Activated effector memory CD4-positive, alpha-beta T cell treated with Interleukin-2 at 50 U/mL for 16 hours (primary cell): ENCODE data around the gene GPRIN2.
A peak's percentile ranks its signal among the peaks of the same experiment; 100 is the strongest.
"Not testable (repeated sequence)": the region's sequence is repeated elsewhere in the genome, so short reads cannot be mapped to it uniquely, and the experiment has no call there.

ENCODE experiments used
- DNase-seq: peaks from one replicate; pipeline ENCODE4 v3.0.0-alpha.2; 2020

Gene GPRIN2

DNA sequence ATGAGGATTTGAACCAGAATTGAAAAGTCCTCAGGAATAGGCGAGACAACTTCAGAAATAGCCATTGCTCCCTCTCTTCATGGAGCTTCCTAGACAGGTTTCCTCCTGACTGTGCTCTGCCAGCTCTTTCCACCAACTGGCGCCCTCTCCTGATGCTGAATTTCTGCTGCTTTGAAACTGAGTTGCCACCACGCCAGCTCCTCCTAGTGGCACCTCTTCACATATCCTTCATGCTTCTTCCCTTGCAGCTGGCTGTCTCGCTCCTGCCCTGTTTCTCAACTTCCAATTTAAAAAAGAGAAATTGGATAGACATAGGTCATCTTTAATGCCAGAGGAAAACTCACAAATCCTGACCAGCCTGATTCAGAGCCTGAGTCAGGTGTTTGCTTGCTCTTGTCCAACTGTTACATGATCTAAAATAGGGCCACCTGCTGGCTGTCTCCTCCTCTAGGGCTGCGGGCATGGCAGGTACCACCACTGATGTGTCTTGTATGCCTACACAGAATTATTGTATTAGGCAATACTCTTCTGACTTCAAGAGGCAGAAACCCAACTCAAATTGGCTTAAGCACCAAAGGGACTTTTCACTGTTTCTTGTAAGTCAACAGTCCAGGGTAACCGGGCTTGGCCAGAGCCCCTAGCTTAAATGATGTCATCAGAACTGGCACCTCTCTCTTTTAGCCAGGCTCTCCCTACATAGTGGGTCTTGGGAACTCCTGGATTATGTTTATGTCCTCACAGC is 9.3 kb upstream of the GPRIN2 start:
- not testable (repeated sequence) for DNase-seq

DNA sequence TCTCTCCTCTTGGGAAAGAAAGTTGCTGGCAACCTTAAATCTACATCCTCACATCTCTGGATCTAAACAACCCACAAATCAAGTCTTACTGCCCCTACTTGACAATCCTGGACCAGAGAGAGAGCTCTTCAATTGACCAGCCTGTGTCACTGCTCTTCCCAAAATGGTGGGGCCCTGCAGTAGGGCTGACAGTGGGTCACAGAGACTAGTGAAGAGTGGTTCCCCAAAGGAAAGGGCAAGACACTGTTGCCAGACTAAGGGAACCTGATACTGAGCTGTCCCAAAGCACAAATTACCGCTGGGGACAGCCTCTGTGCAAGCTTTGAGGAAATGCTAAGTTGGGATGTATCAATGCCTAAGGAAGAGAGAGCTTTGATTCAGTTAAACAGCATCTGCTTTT is 4.5 kb upstream of the GPRIN2 start:
- DNase-seq: no peak

DNA sequence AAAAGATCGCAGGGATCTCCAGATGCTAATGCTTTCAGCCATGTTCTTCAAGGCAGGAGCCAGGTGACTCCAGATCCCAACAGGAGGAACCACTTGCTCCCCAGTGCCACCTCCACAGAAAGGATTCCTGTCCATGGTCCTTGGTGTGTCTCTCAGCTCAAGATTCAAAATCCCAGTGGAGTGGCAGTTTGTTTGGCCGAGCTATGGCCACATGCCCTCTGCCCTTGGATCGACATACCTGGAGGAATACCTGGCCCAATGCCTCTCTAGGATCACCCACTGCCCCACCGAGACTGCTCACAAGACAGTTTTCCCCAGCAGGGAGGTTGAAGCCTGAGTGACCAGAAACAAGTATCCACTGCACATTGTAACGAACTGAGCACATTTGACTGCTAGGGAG is 3.9 kb upstream of the GPRIN2 start:
- no peak for DNase-seq

DNA sequence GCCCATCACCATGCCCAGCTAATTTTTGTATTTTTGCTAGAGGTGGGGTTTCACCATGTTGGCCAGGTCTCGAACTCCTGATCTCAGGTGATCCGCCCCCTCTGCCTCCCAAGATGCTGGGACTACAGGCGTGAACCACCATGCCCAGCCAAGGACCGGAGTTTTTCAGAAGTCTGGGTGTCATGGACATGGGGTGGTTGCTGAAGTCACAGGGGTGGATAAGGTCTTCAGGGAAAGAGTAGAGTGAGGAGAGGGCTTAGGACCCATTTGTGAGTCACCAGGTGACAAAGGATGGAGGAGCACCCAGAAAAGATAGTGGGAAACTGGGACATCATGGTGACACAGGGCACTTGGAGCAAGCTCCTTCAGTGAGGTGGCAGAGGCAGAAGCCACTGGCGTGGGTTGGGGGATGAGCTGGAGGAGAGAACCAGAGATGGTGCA is 2.8 kb upstream of the GPRIN2 start:
- no peak for DNase-seq

DNA sequence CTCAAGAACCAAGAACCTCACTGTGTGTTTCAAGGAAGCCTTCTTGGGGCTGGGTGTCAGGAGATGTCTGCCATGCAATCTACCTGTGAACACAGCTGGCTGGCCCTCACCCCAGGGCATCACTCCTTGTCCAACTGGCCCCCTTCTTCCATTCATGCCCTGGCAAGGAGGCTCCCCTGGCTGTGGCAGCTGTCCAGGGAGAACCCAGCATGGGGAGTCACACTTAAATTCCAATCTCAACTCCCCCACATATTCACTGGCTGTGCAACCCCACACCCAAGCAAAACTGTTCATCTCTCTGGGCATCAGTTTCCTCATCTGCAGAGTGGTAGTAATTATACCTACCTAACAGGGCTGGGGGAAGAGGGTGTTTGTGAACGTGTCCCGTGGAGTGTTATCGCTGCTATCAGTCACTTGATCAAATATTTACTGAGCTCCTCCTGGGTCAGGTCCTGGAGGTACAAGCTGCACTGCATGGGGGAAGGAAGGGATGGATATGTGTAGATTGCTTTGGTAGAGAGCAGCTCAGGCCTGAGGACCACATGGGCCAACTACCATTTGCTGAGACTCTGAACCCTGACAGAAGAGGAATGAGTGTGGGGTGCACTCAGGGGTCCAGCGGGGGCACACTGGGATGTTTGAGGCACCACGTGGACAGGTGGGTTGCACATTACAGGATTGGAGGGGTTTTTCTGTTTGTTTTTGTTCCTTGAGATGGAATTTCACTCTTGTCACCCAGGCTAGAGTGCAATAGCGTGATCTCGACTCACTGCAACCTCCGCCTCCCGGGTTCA is 2.1 kb upstream of the GPRIN2 start:
- DNase-seq: no peak

DNA sequence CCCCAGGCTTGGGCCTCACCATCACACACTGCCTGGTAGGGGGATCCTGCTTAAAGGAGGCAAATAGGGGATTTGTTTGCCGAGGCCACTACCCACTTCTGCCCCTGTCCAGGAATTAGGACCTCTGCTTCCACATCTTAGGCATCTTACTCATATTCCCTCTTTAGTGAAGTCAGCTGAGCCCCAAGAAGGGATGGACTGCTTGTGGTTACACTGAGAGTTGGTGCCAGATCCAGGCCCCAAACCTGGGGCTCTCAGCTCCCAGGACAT is 1.6 kb upstream of the GPRIN2 start:
- no peak for DNase-seq

DNA sequence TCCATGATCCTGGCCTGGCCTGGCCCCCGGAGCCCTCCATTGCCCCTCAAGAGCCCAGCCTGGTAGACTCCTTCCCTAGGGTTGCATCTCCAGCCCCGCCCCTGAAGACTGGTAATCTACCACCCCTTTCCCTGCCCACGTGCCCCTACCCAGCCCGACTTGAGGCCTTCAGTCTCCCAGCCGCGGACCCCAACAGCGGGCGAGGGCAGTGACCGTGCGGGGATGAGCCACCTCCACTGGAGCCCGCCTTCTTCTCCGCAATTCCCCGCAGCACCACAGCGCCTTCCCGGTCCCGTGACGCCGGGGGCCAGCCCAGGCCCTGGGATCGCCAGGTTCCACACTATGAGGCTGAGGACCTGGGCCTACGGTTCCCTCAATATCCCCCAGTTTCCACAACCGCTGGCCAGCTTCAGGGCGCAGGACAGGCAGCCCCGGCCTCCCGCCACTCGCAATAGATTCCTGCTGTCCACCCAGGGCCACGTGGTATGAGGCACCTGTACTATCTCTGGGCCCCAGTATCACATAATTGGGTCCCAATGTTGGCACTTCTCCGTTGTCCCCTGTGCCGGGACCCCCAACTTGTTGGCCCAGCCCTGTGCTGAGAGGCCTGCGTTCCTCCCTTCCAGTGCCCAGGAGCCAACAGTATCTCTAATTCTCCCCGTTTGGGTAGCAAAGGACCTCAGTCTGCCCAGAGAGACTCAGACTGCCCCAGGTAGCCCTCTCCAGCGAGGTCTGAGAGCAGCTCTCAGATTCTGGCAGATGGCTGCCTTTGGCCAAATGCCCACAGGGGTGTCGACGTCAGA is 1.1 kb upstream of the GPRIN2 start:
- no peak for DNase-seq

DNA sequence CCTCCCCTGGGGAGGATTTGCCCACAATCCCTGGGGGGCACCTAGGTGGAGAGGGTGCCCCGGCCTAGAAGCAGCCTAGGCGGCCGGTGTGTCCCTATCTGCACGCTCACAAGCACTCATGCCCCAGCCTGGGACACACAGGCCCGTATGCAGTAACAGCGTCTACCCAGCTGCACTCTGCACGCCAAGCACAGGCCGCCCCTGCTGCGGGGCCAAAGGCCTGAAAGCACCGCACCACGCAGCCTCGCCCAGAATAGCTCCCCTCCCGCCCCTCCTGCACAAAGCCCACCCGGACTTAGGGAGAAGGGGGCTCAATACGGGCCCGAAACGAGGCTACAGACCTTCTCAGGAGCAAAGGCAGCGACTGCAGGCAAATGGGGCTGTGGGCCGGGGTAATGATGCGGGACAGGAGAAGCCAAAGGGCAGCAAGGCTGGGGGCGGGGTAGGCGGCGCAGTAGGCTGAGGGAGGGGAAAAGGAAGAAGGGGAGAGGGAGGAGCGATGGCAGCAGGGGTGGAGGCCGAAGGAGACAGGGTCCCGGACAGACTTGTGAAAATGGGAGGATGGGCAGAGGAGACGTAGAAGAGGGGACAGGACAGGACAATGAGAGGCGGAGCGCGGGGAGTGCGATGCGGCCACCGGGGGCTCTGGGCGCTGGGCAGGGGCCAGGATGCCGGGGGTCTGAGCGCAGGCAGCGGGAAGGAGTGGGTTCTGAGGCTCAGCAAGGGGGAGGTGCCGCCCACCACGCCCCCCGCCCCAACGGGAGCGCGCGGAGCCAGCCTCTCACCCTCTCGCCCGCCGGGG is 544 bp downstream of the GPRIN2 start:
- DNase-seq: no peak

DNA sequence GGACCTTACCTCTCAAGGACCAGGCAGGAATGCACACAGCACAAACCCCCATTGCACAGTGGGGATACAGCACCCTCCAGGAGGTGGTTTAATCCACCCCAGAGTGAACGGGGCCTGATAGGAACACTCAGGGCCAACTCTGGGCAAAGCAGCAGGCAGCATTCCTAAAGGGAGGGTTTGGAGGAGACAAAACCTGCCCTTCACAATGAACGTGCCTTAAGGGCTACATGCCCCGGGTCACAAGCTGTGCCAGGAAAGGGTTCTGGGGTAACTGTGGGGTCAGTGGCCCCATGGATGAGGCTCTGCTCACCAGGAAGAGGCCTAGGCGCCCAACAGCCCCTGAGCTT is 1.1 kb downstream of the GPRIN2 start:
- no peak for DNase-seq

DNA sequence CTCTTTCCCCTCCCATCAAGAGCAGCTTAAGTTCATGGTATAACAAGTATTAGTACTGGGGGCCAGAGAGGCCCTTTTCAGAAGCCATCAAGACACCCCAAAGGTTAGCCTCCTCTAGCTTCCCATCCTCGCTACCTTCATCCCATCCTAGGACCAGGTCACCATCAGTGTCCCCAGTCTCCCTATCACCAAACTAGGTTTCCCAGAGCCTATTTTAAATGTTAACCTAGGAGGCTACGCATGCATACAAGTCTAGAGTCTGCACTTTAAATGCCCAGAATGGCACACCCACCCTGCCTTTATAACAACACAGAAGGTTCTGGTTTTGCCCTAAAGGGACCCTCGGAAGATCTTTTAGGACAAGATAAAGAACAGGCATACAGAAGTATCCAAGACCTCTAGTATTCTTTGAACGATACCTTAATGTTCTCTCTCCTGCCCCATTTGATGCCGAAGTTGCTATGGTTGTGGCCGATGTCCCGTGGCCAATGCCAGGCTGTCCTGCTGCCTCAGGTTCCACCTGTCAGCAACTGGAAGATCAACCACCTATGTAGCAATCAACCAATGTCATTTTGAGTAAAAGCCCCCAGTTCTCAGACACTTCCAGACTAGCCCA is 2.2 kb downstream of the GPRIN2 start:
- DNase-seq: no peak

DNA sequence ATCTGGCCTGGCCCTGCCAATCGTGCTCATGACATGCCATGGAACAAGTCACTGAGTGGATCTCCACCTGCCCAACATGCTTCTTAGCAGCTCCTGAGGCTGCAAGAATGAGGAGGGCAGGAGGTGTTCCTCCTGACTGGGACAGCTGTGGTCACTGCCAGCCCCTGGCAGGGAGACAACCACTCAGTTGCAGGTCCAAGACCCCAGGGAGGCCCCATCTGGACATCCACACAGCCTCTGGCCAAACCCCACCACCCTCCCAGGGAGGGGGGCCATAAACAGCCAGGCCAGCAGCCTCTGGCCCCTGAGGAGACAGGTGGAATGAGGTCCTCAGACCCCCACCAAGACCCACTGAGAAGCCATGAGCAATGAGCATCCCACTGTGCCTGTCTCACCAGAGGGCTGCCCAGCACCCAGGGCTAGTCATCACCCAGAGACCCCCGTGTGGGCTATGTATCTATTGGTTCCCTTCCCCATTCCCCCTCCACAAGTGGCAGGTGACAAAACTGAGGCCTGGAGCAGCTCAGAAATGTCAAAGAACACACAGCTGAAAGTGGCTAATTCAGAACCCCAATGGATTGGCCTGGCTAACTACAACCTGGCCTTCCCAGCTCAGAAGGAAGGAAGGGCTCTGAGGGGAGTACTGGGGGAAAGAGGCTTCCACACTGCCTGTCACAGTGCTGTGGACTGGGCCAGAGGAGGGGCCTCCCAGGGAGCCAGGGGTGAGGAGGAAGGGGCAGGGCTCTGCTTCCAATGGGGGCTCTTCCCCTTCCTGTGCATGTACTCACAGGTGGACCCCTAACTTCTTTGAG is 3.0 kb downstream of the GPRIN2 start:
- no peak for DNase-seq

DNA sequence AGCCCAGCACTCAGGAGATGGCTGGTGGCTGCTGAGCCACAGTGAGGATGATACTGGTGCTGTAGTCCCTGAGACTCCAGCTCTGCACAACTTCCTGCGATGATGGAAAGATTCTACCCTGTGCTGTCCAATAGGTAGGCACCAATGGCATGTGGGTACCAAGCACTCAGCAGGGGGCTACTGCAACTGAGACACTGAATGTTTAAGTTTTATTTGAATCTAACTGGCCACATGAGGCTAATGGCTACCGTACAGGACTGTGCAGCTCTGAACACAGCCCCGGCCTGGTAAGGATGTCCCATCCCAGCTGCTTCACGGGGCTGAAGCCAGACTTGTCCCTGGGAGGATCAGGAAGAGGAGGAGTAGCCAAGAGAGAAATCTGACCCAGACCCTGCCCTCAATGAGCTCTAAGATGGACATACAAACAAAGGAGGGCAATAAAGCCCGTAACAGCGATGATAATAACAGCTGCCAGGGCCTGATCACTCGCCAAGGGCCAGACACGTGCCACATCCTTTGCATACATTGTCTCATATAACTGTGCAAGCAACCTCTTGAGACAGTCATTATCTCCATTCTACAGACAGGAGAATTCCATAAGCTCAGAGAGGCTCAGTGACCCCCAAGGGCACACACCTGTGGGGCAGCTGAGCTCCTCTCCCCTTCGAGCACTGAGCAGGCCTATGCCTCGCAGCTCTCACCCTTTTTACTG is 3.8 kb downstream of the GPRIN2 start:
- no peak for DNase-seq

DNA sequence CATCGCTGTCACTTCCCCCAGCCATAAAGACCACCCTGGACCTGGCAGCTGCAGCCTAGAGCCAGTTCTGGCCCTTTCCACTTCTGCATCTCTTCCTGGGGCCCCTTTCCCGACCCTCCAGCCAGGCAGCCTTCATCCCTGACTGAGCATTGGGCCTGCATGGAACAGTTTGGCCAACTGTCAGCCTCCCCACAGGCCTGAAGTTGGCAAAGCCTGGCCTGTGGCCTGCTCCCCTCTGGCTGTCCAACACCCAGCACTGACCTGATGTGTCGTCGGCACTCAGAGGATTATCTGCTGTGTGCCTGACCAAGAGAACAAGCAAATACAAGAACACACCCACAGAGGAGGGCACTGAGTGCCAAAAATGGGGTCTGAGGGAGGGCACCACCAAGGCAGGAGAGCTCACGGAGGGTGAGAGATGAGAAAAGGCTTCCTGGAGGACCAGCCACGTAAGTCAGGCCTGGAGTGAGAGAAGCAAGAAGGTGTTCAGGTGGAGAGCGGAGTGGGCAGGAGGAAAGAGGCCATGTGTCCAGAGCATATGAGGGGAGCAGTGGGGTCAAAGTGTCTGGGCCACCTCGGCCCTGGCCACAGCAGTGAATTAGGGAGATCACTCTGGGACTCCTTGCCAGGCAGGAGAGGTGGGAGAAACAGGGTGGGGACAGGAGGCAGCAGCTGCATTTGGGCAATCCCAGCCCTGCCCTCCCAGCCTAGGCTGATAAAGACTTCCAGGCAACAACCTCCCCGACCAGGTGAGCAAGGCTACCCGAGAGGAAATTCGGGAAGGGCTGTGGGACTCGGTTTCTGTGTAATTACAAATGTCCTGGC is 4.5 kb downstream of the GPRIN2 start:
- peak; percentile 1 for DNase-seq

DNA sequence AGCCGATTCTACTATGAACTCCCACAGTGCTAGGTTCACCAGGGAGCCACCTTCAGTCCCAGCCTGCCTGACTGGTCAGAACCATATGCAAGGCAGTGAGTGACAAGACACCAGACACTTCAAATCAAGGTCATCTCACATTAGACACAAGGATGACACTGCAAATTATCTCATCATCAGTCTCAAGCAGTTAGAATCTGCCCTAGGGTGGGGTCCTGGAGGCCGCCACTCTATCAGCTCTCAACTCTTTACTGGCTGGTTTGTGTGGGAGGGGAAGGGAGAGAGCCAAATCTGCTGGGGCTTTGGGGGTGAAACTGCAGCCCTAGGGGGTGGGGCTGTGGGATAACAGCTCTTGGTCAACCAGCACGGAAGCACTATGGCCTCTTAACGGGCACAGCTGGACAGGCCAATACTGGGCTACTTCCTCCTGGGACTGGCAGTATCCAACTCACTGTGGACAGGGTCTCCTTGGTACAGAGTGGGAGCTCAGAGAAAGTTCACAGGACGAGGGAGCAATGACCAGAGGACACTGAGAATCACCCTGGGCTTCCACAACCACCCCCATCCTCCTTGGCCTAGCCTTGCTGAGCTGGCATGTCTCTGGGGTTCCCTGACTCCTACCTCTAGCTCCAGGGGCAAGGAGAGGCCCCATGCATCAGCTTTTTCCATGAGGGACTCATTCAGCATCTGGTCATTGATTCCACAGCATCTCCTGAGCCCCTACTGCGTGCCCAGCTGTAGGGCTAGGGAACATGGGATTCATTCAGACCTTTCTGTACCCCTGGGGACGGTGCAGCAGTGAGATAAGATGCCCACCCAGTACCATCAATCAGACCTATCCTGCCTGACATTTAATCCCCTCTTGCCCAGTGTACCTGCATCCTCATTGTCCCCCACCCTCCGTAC is 5.4 kb downstream of the GPRIN2 start:
- peak; percentile 0 for DNase-seq

DNA sequence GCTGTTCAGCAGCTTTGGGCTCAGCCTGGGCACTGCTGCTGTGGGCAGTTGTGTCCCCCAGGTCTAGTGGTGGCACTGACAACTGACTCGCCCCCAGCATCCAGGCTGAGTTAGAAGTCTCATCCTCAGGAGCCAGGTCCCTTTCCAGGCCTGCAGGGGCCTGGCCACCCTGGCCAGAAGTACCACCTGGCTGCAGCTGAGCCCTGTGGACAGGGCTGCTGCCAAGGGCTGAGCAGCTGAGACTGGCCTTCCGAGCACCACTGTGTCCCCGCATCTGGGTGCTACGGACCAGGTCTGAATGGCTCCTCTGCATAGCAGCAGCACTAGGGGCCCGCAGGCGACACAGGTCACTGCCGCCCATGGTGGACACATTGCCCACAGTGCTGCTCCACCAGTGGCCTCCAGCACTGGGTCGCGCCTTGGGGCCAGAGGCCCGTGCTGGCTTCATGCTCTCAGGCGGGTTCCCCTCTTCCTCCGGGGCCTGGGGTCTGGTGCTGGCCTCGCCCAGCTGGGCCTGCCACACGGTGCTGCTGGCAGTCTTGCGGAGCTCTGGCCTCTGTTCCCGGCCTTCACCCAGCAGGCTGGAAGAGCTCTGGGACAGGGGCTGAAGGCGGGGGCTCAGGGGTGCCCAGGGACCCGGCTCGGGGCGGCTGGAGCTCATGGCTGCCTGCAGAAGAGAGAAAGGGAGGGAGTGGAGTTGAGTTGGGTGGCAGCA is 6.2 kb downstream of the GPRIN2 start:
- peak; percentile 0 for DNase-seq

DNA sequence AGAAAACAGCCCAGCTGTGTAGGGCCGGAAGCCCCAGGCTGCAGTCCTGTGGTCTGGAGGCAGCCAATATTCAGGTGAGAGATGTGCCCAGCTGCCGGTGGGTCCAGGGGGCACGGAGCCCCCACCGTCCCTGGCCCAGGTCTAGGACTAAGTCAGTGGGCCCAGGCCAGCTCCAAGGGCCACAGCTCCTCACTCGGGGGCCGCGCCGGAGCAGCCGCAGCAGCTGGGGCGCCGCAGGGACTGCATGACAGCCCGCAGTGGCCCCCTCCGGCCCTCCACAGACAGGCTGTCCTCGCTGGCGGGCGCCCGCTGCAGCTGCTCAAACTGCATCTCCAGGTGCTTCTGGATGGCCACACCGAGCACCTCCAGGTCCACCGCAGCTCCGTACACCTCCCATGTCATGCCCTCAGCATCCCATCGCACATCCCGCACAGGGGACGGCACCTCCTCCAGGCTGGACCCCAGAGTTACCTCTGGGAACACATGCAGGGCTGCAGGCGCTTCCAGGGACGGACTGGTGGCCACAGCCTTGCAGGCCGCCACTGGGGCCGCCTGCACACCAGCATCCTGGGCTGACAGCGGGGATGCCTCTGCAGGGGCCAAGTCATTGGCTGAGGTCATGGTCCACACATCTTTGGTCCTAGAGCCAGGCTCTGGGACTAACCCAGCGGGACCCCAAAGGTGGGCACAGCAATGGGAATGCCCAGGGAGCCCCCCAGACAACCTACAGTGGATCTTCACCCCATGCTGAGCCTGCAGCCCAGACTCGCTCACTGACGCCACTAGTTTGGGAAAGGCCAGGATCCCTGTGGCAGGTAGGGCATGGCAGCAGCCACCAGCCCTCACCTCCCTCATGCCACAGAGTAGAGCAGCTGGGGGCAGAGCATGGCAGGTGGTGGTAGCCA is 7.0 kb downstream of the GPRIN2 start:
- peak; percentile 1 for DNase-seq

DNA sequence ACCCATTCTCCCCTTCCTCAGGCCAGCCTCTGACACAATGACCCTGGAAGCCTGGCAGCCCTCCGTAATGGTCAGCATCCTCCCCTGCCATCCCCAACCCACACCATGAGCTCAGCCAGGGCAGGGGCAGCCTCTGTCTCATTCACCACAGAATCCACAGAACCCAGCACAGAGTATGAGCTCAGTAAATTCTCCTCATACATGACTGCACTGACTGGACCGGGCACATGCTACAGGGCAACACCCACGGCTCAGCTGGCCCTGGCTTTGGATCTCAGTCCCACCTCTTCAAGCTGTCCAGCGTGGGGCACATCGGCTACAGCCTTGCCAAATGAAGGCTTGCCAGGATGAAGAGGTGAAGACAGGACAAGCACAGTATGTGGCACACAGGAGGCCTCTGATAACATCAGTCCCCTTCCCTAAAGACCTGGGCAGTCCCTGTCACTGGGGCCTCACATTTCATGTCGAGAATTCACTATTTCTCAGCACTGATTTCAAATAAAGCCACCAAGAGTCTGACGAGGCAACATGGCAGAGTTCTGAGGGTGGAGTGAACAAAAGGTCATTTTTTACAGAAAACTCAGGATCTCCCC is 7.9 kb downstream of the GPRIN2 start:
- DNase-seq: peak; percentile 0
